Pancreas (tissue), 10 donors: ENCODE data around the gene KLHL17. TPM values are rescaled to one million over a fixed set of nuclear protein-coding genes. Genes with fewer than 3 reads are reported as not detected.

Experiments
- ATAC-seq, 4 donors: fragments of 200-7000 bp; cut with Tn5 transposase; one replicate each; pipeline versions ENCODE4 v1.8.0 to v1.9.1; 2020; ENCODE audit warnings: mild to moderate bottlenecking in 4 of 4, moderate library complexity in 4 of 4
- DNase-seq, 6 donors: peaks; one replicate each; pipeline ENCODE4 v3.0.0-alpha.2; 2020
- FAIRE-seq: peaks from 2 replicates; lab custom pipeline; 2012; peaks lifted over from hg19 to GRCh38; lab: Jason Lieb, UNC
- H3K27ac ChIP-seq, 4 donors: fragments of 200-600 bp; sonication (generic); 1 replicate in 3 of 4; 2 replicates in 1 of 4; pipeline versions ENCODE4 v1.5.0 to v1.8.0; 2020
- H3K27me3 ChIP-seq, 4 donors: fragments of 200-600 bp; one replicate each; pipeline ENCODE4 v1.8.0; 2021
- H3K36me3 ChIP-seq, 3 donors: fragments of 200-600 bp; sonication (generic) in 1 of 3; one replicate each; pipeline versions ENCODE4 v1.5.0 to v1.8.0; 2020 to 2021
- H3K4me1 ChIP-seq, 3 donors: fragments of 200-600 bp; one replicate each; pipeline ENCODE4 v1.8.0; 2021
- H3K4me3 ChIP-seq, 4 donors: fragments of 200-600 bp; sonication (generic) in 2 of 4; one replicate each; pipeline versions ENCODE4 v1.5.0 to v1.8.0; 2020 to 2021
- H3K9me3 ChIP-seq, 4 donors: fragments of 200-600 bp; one replicate each; pipeline ENCODE4 v1.8.0; 2021
- WGBS, 2 donors: extraction: QIAGEN DNeasy Blood & Tissue Kit; methylation state at CpG; one replicate each; pipeline ENCODE4 v1.1.7; 2013; 5-methylcytosine and 5-hydroxymethylcytosine counted together
- intact Hi-C, 3 donors: fragments of 100-400 bp; cut with DNase I; formaldehyde crosslinking; loops; one replicate each; pipeline versions ENCODE4 v1.11.1 to v1.14.2; 2022
- polyA plus RNA-seq, 2 donors: library from polyadenylated mRNA; stranded (reverse); fragments of 200-250 nt; gene quantifications; one replicate each; pipeline ENCODE4 v1.2.3, GENCODE V29; 2013
- total RNA-seq, 6 donors: library from RNA; stranded (reverse); fragmentation: NEBNext Ultra II Directional in 4 of 6; extraction: Animal tissue kit (Norgen Biotek cat#: 25700) in 4 of 6; gene quantifications; one replicate each; pipeline versions ENCODE4 v1.2.1 to v1.2.4, GENCODE V29; 2021 to 2023
- TF ChIP-seq, protein P1 (sequence below), 4 donors: fragments of 200-600 bp; sonication (generic) in 3 of 4; IDR thresholded peaks; one replicate each; pipeline versions ENCODE4 v1.5.0 to v1.8.0; 2021; ENCODE audit warnings: antibody characterized with exemption in 4 of 4
- donor health status: healthy with polysubstance abuse.
- donor health status: DM: no; HTN: no; CAD: no; lungs with moderate emphysema.
- donor health status: DM: no; HTN: no; CAD: no.
- donor health status: control.
- donor health status: control.
- donor health status: Bipolar disorder and iron deficiency.
- donor health status: DM: yes; HTN: yes; CAD: no.
- donor health status: DM: no; HTN: no; CAD: no.
- donor health status: DM: no; HTN: no; CAD: no.
- donor health status: DM: yes; HTN: yes; CAD: no.

The KLHL17 gene
- total and polyA plus RNA-seq, 8 donors, result 3.1 to 24.1 (median 6.2) TPM

DNA sequence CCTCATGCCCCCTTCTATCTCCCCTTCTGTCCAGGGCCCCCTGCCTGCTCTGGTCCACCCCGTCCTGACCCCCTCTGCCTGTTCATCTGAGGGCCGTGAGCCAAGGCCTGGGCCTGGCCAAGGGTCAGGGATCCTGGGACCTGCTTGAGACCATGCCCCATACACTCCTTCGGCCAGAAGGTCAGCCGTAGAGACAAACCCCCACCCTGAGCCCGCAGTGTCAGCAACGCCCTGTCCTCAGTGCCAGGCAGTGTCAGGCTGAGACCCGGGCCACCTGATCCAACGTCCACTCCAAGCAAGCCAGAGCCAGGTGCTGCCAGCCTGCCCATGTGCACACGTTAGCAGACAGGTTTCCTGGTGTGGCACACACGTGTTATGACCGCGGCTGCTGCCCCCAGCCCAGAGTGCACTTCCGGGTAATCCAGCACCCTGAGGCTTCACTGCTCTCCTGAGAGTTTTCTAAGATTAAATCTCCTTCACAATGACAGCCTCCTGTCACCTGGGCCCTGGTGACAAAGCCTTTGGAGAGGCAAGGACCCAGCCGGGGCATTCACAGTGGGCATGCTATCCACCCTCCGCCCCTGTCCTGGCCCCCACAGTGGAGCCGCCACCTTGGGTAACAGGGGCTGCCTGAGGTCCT is 46.8 kb upstream of the KLHL17 start:
- 68 to 73% methylated on average over 16 of the region's 16 CpGs for WGBS, 2 donors
- Histone ChIP-seq H3K4me3 (no peak overlapping the region), H3K36me3 (no peaks in the 10 kb centered on the region), H3K9me3 (no peaks in the 10 kb centered on the region), H3K27me3 (no peaks in the 10 kb centered on the region), H3K27ac (no peak overlapping the region), H3K4me1 (no peaks in the 10 kb centered on the region)
- ATAC-seq (no peak), DNase-seq (peak in 4 of 6 donors; percentile 11 to 68 (median 36)), FAIRE-seq (no peak)
- intact Hi-C loops, result no loop called here
- TF ChIP-seq, protein P1, sequence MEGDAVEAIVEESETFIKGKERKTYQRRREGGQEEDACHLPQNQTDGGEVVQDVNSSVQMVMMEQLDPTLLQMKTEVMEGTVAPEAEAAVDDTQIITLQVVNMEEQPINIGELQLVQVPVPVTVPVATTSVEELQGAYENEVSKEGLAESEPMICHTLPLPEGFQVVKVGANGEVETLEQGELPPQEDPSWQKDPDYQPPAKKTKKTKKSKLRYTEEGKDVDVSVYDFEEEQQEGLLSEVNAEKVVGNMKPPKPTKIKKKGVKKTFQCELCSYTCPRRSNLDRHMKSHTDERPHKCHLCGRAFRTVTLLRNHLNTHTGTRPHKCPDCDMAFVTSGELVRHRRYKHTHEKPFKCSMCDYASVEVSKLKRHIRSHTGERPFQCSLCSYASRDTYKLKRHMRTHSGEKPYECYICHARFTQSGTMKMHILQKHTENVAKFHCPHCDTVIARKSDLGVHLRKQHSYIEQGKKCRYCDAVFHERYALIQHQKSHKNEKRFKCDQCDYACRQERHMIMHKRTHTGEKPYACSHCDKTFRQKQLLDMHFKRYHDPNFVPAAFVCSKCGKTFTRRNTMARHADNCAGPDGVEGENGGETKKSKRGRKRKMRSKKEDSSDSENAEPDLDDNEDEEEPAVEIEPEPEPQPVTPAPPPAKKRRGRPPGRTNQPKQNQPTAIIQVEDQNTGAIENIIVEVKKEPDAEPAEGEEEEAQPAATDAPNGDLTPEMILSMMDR (IDR thresholded peaks at IDR 0.05), result no peak

DNA sequence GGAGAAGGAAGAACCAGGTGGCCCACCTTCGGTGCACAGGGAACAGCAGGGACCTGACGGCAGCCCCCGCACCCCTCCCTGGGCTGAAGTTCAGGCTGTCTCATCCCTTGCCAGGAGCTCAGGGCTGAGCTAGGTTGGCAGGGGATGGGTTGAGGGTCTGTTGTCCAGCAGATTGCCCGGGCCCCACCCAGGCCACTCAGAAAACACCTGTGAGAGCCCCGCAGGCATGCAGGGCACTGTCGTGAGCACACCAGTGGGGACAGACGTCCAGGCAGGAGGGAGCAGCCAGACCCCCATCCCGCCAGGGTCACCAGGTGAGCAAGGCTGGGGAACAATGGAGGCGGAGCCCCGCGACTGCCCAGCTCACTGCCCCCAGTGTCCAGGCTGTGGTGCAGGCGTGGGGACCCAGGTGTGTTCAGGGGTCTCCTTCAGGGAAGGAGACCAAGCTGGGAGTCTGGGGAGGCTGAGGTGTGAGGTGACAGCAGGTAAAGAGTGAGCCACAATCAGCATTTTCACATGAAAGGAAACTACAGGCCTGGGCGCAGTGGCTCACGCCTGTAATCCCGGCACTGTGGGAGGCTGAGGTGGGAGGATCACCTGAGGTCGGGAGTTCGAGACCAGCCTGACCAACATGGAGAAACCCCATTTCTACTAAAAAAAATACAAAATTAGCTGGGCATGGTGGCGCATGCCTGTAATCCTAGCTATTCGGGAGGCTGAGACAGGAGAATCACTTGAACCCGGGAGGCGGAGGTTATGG is 46.1 kb upstream of the KLHL17 start:
- H3K27me3 ChIP-seq, result no peaks in the 10 kb centered on the region
- no peak overlapping the region for H3K4me3 ChIP-seq
- no peaks in the 10 kb centered on the region for H3K36me3 ChIP-seq
- no peaks in the 10 kb centered on the region for H3K9me3 ChIP-seq
- DNase-seq (peak in 5 of 6 donors; percentile 2 to 65 (median 33)), FAIRE-seq (no peak), ATAC-seq (no peak)
- TF ChIP-seq, protein P1 (IDR thresholded peaks at IDR 0.05), result no peak
- WGBS, 2 donors, result 67 to 76% methylated on average over 21 of the region's 21 CpGs
- no peak overlapping the region for H3K27ac ChIP-seq
- intact Hi-C loops, result no loop called here
- H3K4me1 ChIP-seq, result no peaks in the 10 kb centered on the region

GRCh38 chr1:914891-915280 is 45.5 kb upstream of the KLHL17 start:
- Histone ChIP-seq H3K9me3 (no peaks in the 10 kb centered on the region), H3K27me3 (no peaks in the 10 kb centered on the region), H3K4me3 (no peak overlapping the region), H3K27ac (no peak overlapping the region), H3K4me1 (no peaks in the 10 kb centered on the region), H3K36me3 (no peaks in the 10 kb centered on the region)
- ATAC-seq (no peak), DNase-seq (peak in 3 of 6 donors; percentile 3 to 34 (median 29)), FAIRE-seq (no peak)
- 72 to 78% methylated on average over 6 of the region's 6 CpGs for WGBS, 2 donors
- TF ChIP-seq, protein P1 (IDR thresholded peaks at IDR 0.05), result no peak
- intact Hi-C loops, result no loop called here

DNA sequence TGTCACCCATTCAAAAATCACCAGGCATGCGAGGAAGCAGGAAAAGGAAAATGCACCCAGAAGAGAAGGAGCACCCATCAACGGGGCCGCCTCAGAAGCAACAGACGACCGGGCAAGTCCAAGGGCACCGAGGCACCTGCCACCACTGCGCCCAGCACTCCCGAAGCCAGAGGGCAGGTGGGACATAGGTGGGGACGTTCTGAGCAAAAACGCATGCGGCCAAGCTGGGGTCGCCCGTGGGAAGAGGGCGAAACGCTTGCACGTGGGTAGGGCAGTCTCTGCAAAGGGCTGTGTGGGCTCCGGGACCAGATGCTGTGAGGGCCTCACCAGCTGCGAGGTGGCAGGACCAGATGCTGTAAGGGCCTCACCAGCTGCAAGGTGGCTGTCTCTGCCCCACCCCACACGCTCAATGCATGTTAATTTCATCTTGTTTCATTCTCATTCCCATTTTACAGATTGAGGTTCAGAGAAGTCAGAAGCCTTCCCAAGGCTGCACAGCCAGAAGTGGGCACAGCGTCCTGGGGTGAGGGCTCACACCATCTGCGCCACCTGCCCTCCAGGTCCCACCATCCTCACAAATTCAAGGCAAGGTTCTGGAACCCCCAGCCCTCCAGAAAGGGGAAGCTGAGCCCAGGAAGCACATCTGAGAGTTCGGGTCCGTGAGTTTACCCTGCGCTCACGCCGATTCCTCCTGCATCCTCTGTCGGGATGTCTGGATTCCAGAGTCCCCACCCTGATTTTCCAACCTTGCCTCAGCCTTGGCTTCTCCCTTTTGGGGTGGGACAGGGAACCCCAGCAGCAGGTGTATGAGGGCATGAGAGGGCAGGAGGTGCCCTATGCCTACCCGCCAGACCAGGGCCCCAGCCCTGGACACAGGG is 44.9 kb upstream of the KLHL17 start:
- intact Hi-C loops, result no loop called here
- Histone ChIP-seq H3K4me1 (peaks cover 0 to 6% (median under 1%) of the 10 kb centered on the region in 3 donors), H3K36me3 (no peaks in the 10 kb centered on the region), H3K4me3 (no peak overlapping the region), H3K27ac (no peak overlapping the region), H3K27me3 (no peaks in the 10 kb centered on the region), H3K9me3 (no peaks in the 10 kb centered on the region)
- ATAC-seq, result no peak
- FAIRE-seq, result no peak
- DNase-seq, result peak in 5 of 6 donors; percentile 1 to 60 (median 21)
- 64 to 73% methylated on average over 28 of the region's 28 CpGs for WGBS, 2 donors
- TF ChIP-seq, protein P1 (IDR thresholded peaks at IDR 0.05), result no peak
